Esophagus muscularis mucosa (tissue), 3 donors: ENCODE results near the gene NKAP.
A peak's percentile ranks its signal among the peaks of the same experiment; 100 is the strongest.

Experiments used
- CTCF ChIP-seq, 3 experiments: fragments of 200-600 bp in 2 of 3; fragments of 450-650 bp in 1 of 3; sonication (generic) in 2 of 3; IDR thresholded peaks; one replicate each; pipeline ENCODE4 v1.5.1; 2017 to 2019; ENCODE audit warnings: antibody characterized with exemption in 3 of 3, mild to moderate bottlenecking in 2 of 3, moderate library complexity in 1 of 3
- EP300 ChIP-seq: sonication (generic); formaldehyde crosslinking; IDR thresholded peaks from one replicate; pipeline ENCODE4 v1.6.1; 2017; ENCODE audit warnings: antibody characterized with exemption

GRCh38 chrX:119880552-119881437, 62.8 kb downstream of the NKAP start:
- TF ChIP-seq CTCF (IDR thresholded peaks at IDR 0.05) (peak; percentile 39 to 57 (median 45)), EP300 (no peak)
